KOPT-K1 (cell line): ENCODE data around the gene ZBP1.

ENCODE experiments used
- H3K27ac ChIP-seq: fragments of 200-600 bp; sonication (generic); 2 replicates; pipeline ENCODE4 v1.5.1; 2016; ENCODE audit warnings: antibody characterized with exemption, mild to moderate bottlenecking, low read depth, low read length; ENCODE audit not compliant: poor library complexity, severe bottlenecking
- H3K36me3 ChIP-seq: fragments of 200-600 bp; sonication (generic); 2 replicates; pipeline ENCODE4 v1.5.1; 2017; ENCODE audit warnings: antibody characterized with exemption, mild to moderate bottlenecking, low read length, moderate library complexity; ENCODE audit not compliant: insufficient read depth
- H3K9me3 ChIP-seq: fragments of 200-600 bp; sonication (generic); 2 replicates; pipeline ENCODE4 v1.5.1; 2017; ENCODE audit warnings: antibody characterized with exemption, low read length, mild to moderate bottlenecking; ENCODE audit not compliant: insufficient read depth, poor library complexity, severe bottlenecking

ZBP1 gene

GRCh38 chr20:57593134-57593886 lies 26.9 kb downstream of the ZBP1 start:
- Histone ChIP-seq H3K9me3 (no peaks in the 10 kb centered on the region), H3K27ac (no peak overlapping the region), H3K36me3 (no peaks in the 10 kb centered on the region)

GRCh38 chr20:57592263-57593092 lies 27.7 kb downstream of the ZBP1 start:
- Histone ChIP-seq H3K27ac (no peak overlapping the region), H3K36me3 (no peaks in the 10 kb centered on the region), H3K9me3 (peaks cover 7% of the 10 kb centered on the region)

GRCh38 chr20:57591289-57592229 lies 28.7 kb downstream of the ZBP1 start:
- Histone ChIP-seq H3K36me3 (no peaks in the 10 kb centered on the region), H3K9me3 (peaks cover 12% of the 10 kb centered on the region), H3K27ac (no peak overlapping the region)

DNA sequence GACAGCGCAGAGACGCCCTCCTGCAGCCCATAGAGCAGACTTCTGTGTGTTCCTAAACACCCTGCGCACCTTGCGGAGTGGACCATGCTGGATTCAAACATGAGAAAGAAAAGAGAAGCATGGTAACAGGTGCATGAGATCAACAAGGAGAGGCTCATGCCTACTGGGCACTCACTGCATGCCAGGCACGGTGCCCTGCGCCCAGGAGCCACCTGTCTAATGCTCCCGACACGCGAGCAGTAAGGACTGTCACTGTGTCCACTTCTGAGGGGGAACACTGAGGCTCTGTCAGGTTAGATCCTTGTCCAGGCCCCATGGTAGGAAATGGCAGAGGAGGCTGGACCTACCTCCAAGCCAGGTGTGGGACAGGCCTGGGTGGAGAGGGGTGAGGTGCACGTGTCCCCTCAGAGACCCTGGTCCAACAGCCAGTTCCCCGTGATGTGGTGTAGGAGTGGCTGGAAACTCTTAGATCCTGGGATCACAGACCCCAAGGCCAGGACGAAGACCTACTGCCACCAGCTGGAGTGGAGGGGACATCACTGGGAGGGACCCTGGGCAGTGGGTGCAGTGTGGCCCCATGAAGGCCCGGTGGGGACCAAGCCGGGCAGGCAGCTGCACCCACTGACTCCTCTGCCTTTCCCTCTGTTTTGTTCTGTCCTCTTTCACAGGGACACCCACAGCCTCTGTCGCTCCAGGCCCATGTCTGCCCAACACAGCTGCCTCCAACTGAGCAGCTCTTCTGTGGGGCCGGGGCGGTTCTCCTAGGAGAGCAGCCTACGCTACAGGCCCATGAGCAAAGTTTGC lies 29.5 kb downstream of the ZBP1 start:
- H3K36me3 ChIP-seq = no peaks in the 10 kb centered on the region
- peaks cover 12% of the 10 kb centered on the region for H3K9me3 ChIP-seq
- no peak overlapping the region for H3K27ac ChIP-seq

DNA sequence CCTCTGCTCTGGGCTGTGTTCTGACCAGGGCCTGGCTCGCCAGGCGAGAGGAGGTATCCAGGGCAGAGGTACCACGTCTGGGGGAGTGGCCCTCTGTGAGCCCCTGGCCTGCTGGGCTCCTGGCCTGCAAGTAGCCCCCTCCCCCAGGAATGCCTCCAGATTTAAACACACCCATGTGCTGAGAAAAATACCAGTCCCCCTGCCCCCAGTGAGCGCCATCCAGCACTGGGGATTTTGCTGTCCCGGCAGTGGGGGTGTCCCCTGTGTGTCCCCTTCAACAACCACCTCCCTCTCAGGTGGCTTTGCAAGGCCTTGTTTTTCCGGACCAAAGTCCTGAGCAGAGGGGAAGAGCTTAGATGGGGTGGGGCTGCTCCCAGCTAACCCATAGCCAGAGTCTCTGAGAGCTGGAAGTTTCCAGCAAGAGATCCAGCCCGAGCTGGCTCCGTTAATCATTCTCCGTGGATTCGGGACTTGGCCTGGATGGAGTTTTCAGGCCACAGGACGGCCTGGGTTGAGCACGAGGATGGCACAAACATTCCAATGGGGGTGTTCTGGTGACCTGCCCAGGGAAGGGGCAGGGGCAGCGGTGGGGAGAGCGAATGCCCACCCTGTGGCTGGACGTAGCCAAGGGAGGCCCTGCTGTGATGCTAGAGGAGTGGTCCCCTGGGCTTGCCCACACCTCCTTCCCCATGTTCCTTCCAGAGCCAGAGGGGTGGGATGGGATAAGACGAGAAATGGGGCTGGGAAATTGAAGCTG lies 30.3 kb downstream of the ZBP1 start:
- H3K36me3 ChIP-seq = no peaks in the 10 kb centered on the region
- no peak overlapping the region for H3K27ac ChIP-seq
- peaks cover 12% of the 10 kb centered on the region for H3K9me3 ChIP-seq

GRCh38 chr20:57589123-57589727 lies 31.0 kb downstream of the ZBP1 start:
- H3K27ac ChIP-seq = no peak overlapping the region
- no peaks in the 10 kb centered on the region for H3K36me3 ChIP-seq
- peaks cover 12% of the 10 kb centered on the region for H3K9me3 ChIP-seq

- Histone ChIP-seq H3K27ac (no peak overlapping the region), H3K36me3 (no peaks in the 10 kb centered on the region), H3K9me3 (peaks cover 12% of the 10 kb centered on the region)
Observed at GRCh38 chr20:57588596-57588995, 31.6 kb downstream of the ZBP1 start.

DNA sequence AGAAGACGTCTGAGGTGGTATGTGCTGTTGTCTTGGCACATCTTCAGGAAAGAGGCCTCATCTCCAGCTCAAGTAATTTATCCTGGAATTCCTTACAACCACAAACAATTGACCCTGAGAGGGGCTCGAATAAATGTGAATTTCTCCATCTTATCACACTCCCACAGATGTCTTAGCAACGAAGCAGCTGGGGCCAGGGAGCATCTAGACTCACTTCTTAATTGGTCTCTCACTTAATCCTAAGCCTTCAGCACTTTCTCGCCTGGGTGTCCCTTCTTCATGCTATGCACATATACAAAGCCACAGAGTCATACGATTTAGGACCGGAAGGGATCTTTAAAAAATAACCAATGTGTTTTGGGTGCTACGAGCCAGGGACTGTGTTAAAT lies 32.2 kb downstream of the ZBP1 start:
- H3K27ac ChIP-seq = no peak overlapping the region

DNA sequence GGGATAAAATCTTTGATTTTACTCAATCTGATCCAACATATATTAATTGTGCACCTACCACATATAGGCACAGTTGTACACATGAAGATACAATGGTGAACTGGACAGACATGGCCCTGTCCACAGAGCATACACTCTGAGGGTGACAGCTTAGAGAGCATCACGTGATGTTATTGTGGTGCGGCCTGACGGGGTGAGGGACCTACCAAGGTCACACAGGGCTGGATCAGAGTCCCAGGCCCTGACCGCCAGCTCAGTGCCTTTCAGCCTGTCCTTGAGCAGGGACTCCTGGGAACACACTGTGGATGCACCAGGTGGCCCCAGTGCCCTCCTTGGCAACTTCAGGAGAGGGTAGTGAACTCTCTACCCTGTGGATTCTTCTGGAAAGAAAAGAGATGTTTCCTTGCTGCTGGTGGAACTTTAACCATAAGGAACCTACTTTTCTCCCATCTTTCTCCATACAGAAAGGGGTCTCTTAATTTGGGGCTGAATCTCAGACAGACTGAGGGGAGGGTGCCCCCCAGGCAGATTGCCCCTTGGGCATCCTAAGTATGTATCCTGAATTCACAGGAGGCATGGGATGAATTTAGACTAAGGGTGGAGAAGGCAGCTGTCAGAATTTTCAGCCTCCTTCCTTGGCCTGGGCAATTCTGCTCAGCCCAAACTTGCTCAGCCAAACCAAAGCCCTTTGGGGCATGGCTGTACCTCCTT lies 32.8 kb downstream of the ZBP1 start:
- peaks cover 12% of the 10 kb centered on the region for H3K9me3 ChIP-seq
- no peaks in the 10 kb centered on the region for H3K36me3 ChIP-seq

More for the DNA sequence above, 32.2 kb downstream of the ZBP1 start:
- H3K9me3 ChIP-seq = peaks cover 12% of the 10 kb centered on the region
- no peaks in the 10 kb centered on the region for H3K36me3 ChIP-seq

DNA sequence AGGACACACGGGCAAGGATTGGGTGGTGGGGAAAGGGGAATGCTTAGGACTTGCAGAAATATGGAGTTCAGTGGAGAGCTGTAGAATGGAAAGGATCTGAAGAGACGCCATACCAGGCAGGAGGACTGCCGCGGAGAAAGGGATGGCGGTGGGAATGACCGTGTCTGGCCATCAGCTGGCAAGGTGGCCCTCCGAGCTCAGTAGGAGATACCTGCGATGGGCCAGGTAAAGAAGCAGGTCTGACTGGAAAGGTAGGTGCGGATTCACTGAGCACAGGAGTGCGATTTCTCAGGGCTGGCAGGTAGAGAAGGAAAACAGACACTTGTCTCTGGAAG lies 33.3 kb downstream of the ZBP1 start:
- peaks cover 12% of the 10 kb centered on the region for H3K9me3 ChIP-seq
- no peaks in the 10 kb centered on the region for H3K36me3 ChIP-seq
- no peak overlapping the region for H3K27ac ChIP-seq

More for the DNA sequence above, 32.8 kb downstream of the ZBP1 start:
- H3K27ac ChIP-seq = no peak overlapping the region

DNA sequence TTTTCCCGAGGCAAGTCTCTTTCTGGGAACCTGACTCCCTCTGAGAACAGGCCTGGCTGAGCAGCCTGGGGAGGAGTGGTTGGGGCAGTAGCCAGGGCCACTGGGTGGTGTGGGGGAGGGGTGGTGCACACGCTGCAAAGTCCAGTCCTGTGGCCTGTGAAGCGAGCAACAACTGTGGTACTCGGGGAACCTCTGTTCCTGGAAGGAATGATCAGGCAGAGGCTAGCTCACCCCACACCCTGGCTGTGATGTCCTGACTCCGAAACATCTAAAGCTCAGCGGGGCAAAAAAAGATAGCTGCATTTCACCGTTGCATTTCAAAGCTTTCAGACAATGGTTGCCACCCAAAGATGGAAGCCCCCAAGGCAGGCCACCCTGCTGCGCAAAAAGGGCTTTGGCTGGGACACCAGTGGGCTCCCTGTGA lies 33.8 kb downstream of the ZBP1 start:
- Histone ChIP-seq H3K27ac (no peak overlapping the region), H3K36me3 (no peaks in the 10 kb centered on the region), H3K9me3 (peaks cover 12% of the 10 kb centered on the region)

DNA sequence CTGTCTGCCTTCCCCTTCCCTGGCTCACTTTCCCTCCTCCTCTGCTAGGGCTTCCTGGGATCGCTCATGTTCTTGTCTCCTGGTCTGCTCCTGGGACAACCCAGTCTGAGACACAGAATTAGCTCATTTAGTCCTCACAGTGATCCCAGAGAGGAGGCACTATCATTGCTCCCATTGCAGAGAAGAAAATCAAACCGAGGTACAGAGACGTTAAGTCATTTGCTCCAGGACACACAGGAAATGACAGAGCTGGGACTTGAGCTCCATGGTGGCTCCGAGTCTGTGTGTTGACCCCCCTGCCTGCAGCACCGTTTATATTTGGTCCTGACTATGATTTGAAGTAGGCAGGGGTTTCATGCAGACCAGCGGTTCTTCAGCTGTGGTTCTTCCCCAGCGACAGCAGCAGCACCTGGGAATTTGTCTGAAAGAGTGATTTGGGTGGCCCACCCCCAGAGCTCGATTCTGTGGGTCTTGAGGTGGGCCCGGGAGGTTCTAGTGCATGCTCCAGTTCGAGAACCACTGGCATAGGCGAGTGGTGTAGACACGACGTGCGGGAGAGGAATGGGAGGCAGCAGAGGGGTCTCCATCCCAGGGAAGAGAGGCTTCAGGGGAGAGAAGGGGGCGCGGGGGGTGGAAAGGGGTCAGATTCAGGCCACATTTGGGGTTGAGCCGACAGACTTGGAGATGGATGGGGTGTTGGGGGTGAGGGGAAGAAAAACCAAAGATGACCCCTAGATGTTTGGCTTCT lies 34.6 kb downstream of the ZBP1 start:
- H3K27ac ChIP-seq = no peak overlapping the region
- no peaks in the 10 kb centered on the region for H3K36me3 ChIP-seq

More for the DNA sequence above, 34.6 kb downstream of the ZBP1 start:
- peaks cover 12% of the 10 kb centered on the region for H3K9me3 ChIP-seq
